Activated CD4-positive, CD25-positive, alpha-beta regulatory T cell treated with anti-CD3 and anti-CD28 coated beads, Interleukin-2, amount 50 U/mL, for 16 hours (primary cell): ENCODE data around the gene LRRC27.
"Not testable (repeated sequence)": the region's sequence is repeated elsewhere in the genome, so short reads cannot be mapped to it uniquely, and the experiment has no call there.

Experiments
- DNase-seq: peaks from one replicate; pipeline ENCODE4 v3.0.0-alpha.2; 2020; ENCODE audit warnings: low read depth, low spot score

LRRC27 gene

GRCh38 chr10:132374176-132374575 lies 42.2 kb downstream of the LRRC27 start:
- no peak for DNase-seq

DNA sequence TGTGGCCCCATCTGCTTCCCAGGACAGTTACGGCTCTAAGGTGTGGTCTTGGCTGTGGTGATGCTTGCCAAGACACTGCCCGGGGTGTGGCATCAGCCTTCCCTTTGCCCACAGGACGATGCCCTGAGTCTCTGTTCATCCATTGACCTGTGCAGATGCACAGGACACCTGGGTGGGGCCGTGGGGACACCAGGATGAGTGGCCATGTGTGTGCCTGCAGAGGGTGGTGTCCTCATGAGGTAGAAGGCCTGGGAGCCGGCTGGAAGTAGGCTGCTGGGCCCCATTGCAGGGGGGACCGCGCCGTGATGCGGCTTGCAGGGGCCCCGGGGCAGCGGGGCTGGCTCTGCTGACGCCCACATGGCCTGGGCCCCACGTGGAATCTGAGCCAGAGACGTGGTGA lies 42.6 kb downstream of the LRRC27 start:
- DNase-seq = no peak

GRCh38 chr10:132375116-132375794 lies 43.3 kb downstream of the LRRC27 start:
- DNase-seq = no peak

GRCh38 chr10:132375795-132376297 lies 43.9 kb downstream of the LRRC27 start:
- no peak for DNase-seq

DNA sequence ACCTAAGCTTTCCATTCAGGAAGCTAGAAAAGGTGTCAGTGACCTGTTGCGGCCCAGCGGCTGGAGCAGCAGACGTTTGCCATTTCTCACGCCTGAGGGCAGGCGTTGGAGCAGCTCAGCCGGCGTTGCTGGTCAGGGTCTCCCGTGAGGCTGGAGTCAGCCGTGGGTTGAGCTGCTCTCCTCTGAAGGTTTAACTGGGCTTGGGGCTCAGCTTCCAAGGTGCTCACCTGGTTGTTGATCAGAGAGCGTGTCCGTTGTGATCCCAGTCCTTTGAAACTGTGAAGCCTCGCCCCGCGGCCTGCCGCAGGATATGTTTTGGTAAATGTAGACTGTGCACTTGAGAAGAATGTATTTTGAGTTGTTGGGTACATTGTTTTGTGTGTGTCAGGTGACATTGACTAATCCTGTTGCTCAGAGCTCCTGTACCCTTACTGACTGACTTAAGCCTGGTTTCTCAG lies 44.4 kb downstream of the LRRC27 start:
- DNase-seq = no peak

- DNase-seq = no peak
Observed at GRCh38 chr10:132377326-132377725, 45.3 kb downstream of the LRRC27 start.

DNA sequence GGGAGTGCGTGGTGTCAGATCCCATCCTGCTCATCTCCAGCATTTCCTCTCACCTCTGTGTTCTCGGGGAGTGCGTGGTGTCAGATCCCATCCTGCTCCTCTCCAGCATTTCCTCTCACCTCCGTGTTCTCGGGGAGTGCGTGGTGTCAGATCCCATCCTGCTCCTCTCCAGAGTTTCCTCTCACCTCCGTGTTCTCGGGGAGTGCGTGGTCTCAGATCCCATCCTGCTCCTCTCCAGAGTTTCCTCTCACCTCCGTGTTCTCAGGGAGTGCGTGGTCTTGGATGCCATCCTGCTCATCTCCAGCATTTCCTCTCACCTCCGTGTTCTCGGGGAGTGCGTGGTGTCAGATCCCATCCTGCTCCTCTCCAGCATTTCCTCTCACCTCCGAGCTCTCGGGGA lies 47.0 kb downstream of the LRRC27 start:
- not testable (repeated sequence) for DNase-seq

- DNase-seq = not testable (repeated sequence)
Observed at GRCh38 chr10:132380986-132381385, 49.0 kb downstream of the LRRC27 start.

DNA sequence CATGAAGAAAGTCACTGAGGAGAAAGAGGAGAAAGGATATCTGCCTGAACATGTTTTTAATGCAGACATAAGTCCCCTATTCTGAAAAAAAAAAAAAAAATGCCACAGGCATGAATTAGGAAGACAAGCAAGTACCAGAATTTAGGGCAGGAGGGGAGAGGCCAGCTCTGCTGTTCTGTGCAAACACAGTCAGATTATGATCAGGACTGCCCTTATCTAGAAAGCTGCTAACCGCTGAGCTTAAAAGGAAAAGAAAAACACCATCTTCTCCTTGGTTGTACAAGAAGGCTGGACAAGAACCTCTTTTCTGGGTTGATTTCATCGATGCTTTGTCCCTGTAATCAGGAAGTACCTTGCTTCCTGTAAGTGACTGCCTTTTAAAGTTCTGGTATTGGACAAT lies 49.7 kb downstream of the LRRC27 start:
- DNase-seq = no peak

GRCh38 chr10:132382231-132382922 lies 50.4 kb downstream of the LRRC27 start:
- no peak for DNase-seq

DNA sequence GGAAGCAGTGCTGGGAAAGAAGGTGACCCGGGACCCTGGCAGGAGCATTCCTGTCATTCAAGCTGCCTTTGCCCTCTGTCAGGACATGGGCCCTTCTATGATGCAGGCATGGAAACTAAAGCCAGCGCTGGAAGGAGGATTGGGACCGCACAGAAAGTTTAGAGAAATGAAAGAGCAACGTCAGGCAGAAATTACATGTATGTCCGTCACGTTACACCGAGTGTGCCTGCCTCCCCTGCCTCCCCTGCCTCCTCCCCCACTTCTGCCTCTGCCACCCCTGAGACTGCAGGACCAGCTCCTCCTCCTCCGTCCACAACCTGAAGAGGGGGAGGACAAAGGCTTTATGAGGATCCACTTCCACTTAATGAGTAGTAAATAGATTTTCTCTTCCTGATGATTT lies 51.1 kb downstream of the LRRC27 start:
- no peak for DNase-seq

DNA sequence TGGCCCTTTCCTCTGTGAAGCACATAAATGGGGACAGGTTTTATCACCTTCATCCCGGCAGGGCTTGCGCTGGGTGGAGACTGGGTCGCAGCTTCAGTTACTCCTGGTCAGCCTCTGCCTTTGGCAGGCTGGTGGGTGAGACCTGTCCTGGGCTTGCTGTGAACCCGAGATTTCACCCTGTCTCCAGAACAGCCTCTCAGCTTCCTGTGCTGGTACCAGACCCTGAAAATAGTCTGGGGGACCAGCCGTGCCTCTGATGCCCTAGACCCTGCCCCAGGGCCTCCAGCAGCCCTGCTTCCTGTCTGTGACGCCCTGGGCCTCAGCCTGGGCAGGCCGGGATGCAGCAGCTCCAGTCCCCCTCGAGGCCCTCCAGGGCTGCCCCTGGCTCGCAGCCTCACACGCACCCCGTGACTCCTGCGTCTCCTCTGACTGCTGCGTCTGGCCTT lies 51.8 kb downstream of the LRRC27 start:
- DNase-seq = no peak

DNA sequence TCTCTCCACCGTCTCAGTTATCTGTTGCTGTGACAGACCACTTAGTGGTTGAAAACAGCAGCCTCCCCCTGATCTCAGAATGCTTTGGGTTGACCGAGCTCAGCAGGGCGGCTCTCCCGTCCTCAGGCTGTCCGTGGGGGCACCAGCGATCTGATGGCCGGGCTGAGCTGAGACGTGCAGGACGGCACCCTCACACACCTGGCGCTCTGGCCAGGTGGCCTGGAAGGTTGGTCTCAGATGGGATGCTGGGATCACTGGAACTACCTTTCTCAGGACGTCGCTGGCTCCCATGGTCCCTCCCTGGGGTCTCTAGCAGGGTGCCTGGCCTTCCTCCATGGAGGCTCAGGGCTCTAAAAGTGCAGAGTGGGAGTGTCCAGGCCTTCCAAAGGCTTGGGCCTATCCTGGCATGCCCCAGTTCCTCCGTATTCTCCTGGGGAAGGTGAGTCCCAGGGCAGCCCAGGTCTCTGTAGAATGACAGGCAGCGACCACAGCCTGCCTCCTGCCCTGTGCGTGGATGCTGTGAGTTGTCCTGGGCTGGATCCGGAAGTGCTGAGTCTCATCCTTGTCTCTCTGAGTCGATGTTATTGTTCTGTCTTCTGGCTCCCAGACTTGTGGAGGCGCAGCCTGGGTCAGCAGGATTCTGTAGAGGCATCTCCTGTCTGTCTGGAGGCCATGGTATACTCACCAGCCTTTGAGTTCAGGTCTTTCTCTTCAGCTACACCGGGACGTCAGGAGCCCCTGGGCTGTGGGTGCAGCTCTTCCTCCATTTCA lies 52.8 kb downstream of the LRRC27 start:
- no peak for DNase-seq

- DNase-seq = no peak
Observed at GRCh38 chr10:132385389-132385667, 53.3 kb downstream of the LRRC27 start.

DNA sequence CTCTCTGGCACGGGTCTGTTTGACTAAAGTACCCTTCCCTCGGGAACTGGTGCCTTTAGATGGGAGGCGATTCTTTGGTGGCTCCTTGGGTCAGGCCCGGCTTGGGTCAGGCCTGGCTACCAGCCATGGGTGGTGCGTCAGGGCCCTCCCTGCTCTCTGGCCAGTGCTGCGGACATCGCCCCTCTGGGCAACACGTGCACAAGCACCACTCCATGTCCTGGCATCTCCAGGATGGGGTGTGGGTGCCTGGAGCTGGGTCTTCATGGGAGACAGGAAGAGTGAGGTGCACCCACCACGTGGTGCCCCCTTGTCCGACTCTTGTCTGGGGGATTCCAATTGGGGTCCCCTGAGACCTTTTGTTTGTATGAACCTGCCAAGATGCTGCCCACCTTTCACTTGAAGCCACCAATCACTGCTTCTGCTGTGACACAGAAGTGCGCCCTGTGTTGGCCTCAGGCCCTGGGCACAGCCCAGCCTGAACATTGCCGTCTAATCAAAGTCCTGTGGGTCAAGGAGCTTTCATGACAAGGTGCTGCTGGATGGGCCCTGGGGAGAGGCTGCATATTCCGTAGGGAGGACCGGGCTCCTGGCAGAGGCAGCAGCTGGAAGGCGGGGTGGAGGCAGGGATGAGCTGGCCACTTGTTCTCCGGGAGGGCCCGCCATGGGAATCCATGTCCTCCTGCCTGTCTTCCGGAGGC lies 53.9 kb downstream of the LRRC27 start:
- no peak for DNase-seq

- DNase-seq = no peak
Observed at GRCh38 chr10:132386419-132386831, 54.4 kb downstream of the LRRC27 start.

DNA sequence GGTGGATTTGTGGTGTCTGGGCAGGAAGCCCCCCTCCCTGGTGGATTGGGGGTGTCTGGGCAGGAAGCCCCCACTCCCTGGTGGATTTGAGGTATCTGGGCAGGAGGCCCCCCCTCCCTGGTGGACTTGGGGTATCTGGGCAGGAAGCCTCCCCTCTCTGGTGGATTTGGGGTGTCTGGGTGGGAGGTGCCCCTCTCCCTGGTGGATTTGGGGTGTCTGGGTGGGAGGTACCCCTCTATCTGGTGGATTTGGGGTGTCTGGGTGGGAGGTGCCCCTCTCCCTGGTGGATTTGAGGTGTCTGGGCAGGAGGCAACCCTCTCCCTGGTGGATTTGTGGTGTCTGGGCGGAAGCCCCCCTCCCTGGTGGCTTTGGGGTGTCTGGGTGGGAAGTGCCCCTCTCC lies 54.9 kb downstream of the LRRC27 start:
- not testable (repeated sequence) for DNase-seq

- DNase-seq = peak; percentile 59
Observed at GRCh38 chr10:132387764-132388210, 55.8 kb downstream of the LRRC27 start.

DNA sequence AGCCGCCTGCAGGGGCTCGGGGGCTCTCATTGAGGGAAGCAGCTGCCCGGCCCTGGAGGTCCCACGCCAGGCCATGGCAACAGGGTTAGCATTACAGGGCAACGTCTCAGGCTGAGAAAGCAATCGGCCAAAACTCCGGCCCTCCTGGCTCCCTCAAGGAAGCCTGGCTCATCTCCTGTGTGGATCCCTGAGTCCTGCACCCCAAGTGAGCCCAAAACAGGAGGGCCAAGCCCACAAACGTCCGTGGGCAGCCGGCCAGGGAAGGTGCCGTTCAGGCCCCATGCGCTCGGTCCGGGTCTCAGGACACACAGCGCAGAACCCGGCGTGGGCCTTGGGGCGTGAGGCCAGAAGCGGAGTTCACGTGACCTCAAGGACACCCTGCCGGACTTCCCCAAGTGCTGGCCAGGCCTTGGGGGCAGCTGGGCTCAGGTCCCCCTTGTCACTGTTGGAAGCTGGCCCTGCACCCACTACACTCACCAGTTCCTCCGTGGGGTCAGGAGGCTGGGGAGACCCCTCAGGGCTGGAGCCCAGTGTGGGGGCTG lies 57.0 kb downstream of the LRRC27 start:
- no peak for DNase-seq

- no peak for DNase-seq
Observed at GRCh38 chr10:132389433-132390169, 57.6 kb downstream of the LRRC27 start.
